ENCODE measurements around the gene KIAA0825.

KIAA0825 gene

DNA sequence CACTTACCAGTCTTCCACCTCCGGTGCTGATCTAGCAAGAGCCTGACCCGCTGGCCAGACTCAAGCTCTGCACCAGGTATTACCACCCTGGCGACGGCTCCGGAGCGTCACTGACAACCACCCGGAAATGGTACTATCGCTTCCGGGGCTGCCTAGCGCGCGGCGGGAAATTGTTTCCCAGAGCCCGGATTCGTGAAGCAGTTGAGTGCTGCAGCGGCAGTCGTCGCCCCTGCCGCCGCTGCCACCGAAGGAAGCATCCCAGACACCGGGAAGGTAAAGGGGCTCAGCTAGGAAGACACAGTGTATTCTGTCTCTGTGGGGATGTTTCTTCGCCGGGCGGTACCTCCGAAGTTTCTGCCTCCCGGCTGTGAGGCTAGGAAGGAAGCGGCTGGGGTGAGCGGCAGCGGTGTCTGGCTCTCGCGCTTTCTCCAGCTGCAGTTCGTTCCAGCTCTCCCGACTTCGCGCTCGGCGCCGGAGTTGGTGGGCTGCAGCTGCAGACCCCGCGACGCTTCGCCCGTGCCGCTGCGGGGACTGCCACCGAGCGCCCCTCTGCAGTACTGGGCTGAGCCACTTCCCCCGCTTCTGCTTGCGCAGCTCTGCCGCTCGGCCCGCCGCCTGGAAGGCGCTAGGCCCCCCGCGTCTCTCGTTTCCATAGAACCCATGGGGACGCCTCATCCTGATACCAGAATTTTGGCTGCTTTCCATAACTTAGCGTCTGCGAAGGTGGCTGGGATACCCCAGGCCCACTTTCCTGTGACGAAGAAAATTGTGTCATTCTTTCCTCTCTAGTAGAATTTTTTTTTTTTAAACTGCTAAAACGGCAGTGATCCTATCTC lies at the start of gene KIAA0825, which contains the start of gene SLF1:
TSS of gene KIAA0825 (minus strand) at position 112 of the 836 bp plus-strand sequence. CDS start 81,478 bp downstream, outside the sequence.
TSS of gene SLF1 (plus strand) at position 177 of the 836 bp plus-strand sequence. CDS start 10,142 bp downstream, outside the sequence.
- in situ Hi-C loops (cut with MboI; ENCODE audit: low sequenced_read_pairs), result no loop called here

- in situ Hi-C loops (cut with MboI; ENCODE audit: low sequenced_read_pairs), result no loop called here
Measured at GRCh38 chr5:94667937-94668336, 49.5 kb upstream of the KIAA0825 start.

DNA sequence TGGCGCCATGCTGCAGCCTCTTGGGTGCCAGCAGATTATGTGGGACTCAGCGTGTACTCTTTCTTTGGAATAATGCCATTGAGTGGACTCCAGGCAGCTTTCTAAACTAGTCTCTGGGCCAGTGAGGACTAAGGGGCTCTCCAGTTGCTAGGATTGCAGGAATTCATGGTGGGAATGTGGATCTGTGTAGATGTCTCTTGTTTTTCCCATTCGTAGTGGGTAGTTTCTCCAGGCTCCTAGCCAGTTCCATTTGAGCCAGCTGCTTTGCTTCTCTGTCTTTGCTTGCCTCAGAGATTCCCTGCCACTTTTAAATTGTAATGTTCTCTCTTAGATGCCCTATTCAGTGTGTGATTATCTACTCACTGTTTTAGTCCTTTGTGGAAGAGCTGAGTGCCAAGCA lies 42.7 kb upstream of the KIAA0825 start:
- in situ Hi-C loops (cut with MboI; ENCODE audit: low sequenced_read_pairs), result no loop called here

- in situ Hi-C loops (cut with MboI; ENCODE audit: low sequenced_read_pairs), result no loop called here
Measured at GRCh38 chr5:94660506-94660905, 42.1 kb upstream of the KIAA0825 start.

DNA sequence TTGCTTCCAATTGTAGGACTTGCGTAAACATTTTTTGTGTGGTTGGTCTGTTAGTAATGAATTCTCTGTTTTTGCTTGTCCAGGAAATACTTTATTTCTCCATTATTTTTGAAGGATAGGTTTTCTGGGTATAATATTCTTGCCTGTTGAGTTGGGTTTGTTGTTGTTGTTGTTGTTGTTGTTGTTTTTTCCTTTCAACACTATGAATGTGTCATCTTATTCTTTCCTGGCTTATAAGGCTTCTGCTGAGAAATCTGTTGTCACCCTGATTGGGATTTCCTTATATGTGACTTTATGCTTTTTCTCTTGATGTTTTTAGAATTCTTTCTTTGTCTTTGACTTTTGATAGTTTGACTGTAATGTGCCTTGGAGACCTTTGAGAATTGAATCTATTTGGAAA lies 39.9 kb upstream of the KIAA0825 start:
- in situ Hi-C loops (cut with MboI; ENCODE audit: low sequenced_read_pairs), result no loop called here

GRCh38 chr5:94649874-94650273 lies 31.5 kb upstream of the KIAA0825 start:
- in situ Hi-C loops (cut with MboI; ENCODE audit: low sequenced_read_pairs), result no loop called here

DNA sequence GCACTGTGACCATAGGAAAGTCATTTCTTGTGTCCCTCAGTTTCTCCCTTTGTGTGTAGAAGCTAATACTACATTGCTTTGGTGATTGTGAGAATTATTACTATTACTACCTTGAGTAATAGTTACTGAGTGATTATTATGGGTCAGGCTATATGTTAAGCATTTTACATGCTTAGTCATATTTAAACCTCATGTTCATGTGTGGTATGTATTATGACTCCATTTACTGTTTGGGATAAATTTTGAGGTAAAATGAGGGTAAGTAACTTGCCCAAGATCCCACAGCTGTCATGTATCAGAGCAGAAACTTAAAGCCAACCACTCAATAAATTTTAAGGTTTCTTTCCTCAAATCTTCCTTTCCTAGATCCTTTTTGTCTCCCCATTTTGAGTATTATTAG lies 28.4 kb upstream of the KIAA0825 start:
- in situ Hi-C loops (cut with MboI; ENCODE audit: low sequenced_read_pairs), result no loop called here

DNA sequence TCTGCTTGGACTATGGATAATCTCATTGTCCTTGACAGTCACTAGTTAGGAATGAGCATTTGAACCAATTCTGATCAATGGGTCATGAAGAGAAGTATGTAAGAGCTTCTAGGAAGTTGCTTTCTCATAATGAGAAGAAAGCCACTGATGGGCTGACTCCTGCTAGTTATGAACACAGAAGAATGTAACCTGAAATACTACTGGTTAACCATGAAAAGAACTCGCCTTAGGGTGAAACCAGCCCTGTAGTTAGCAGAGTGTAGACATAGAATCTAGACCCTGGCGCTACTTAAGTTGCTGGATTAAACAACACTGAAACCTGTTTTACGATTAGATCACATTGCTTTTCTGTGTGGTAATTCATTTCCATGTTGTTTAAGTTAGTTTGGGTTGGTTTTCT lies 26.6 kb upstream of the KIAA0825 start:
- in situ Hi-C loops (cut with MboI; ENCODE audit: low sequenced_read_pairs), result no loop called here

DNA sequence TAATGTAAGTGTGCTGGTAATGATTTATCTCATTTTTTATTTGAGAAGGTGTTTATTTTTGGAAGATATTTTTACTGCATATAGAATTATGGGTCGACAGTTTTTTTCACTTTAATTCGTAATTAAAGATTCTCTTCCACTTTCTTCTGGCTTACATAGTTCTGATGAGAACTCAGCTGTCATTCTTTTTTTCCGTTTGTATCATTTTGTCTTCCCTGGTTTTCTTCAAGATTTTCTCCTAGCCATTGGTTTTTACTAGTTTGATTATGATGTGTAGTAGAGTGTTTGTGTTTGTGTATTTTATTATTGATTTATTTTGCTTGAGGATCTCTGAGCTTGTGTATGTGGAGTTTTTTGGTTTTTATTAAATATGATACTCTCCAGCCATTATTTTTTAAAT lies 21.8 kb upstream of the KIAA0825 start:
- in situ Hi-C loops (cut with MboI; ENCODE audit: low sequenced_read_pairs), result no loop called here

GRCh38 chr5:94632024-94632423 lies 13.6 kb upstream of the KIAA0825 start:
- in situ Hi-C loops (cut with MboI; ENCODE audit: low sequenced_read_pairs), result no loop called here

DNA sequence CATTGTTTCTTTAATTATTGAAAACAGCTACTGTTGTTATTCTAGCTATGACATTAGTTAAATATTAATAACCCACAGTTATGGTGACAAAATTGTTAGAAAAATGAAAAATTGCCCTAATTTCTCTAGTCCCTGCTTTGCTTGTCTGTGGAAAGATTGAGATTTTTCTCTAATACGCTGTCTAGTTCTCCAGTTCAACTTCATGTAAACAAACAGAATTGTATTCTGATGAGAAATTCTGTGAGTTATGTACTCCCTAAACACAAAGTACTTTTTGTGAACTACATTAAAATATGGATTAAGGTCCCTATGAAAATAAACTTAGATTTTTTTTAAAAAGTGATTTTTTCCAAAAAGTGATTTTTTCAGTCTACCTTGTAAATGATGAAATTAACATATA lies 8.8 kb upstream of the KIAA0825 start:
- in situ Hi-C loops (cut with MboI; ENCODE audit: low sequenced_read_pairs), result no loop called here

GRCh38 chr5:94623877-94624276 lies 5.5 kb upstream of the KIAA0825 start:
- in situ Hi-C loops (cut with MboI; ENCODE audit: low sequenced_read_pairs), result no loop called here

GRCh38 chr5:94623011-94623410 lies 4.6 kb upstream of the KIAA0825 start:
- in situ Hi-C loops (cut with MboI; ENCODE audit: low sequenced_read_pairs), result no loop called here

- in situ Hi-C loops (cut with MboI; ENCODE audit: low sequenced_read_pairs), result no loop called here
Measured at GRCh38 chr5:94621763-94622162, 3.4 kb upstream of the KIAA0825 start.

DNA sequence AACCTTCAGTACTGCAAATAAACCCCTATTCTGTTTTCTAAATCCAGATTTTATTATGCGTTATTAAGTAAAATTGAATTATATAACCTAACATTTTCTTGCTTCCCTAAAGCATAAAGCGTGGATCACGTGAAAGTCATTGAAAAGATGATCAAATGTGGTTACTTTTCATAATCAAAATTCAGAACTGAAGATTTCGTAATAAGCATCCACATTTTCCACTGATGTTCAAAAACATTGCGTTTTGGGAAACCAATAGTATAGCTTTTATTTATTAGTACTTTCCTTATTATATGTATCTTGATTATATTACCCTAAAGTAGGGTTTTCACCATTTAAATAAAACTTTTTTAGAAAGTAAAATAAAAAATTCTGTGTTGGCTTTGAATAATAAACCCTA lies 1.9 kb upstream of the KIAA0825 start:
- in situ Hi-C loops (cut with MboI; ENCODE audit: low sequenced_read_pairs), result no loop called here

DNA sequence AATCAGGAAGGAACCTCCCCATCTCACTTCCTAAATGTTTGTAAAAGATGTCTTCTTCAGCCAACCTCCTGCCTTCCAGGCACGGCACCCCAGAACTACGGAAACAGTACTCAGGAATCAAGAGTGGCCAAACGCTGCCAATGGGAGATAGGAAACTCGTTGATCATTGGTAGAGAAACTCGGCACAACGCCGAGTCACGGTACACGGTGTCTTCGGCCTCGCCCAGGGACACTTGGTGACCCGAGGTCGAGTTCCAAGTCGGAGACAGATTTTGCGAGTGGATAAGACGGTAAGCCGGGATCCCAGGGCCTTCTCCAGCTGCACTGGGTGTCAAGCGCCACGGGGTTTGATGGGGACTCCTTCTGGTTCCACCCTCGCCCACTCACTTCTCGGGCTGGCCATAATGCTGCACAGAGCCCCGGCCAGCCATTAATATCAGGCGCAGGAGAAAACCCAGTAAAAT lies 343 bp downstream of the KIAA0825 start:
- in situ Hi-C loops (cut with MboI; ENCODE audit: low sequenced_read_pairs), result no loop called here

GRCh38 chr5:94615862-94616261 lies 2.5 kb downstream of the KIAA0825 start:
- in situ Hi-C loops (cut with MboI; ENCODE audit: low sequenced_read_pairs), result no loop called here

GRCh38 chr5:94614156-94614805 lies 4.1 kb downstream of the KIAA0825 start:
- in situ Hi-C loops (cut with MboI; ENCODE audit: low sequenced_read_pairs), result no loop called here

DNA sequence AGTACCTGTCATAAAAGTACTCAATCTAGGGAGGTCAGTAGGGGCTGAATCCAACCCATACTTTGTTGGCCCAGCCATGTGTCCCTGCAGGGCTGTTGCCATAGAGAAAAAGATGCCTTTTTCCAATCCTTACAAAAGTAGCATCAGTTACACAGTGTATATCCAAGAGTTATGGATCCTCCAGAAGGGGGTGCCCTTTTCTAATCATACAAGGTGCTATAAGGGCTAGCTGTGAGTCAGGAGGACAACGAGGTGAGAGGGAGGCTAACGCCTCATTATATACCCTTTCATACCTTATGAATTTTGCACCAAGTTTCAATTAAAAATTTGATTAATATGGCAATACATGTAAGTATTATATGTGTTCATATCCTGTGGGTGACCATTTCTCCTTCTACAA lies 4.8 kb downstream of the KIAA0825 start:
- in situ Hi-C loops (cut with MboI; ENCODE audit: low sequenced_read_pairs), result no loop called here

DNA sequence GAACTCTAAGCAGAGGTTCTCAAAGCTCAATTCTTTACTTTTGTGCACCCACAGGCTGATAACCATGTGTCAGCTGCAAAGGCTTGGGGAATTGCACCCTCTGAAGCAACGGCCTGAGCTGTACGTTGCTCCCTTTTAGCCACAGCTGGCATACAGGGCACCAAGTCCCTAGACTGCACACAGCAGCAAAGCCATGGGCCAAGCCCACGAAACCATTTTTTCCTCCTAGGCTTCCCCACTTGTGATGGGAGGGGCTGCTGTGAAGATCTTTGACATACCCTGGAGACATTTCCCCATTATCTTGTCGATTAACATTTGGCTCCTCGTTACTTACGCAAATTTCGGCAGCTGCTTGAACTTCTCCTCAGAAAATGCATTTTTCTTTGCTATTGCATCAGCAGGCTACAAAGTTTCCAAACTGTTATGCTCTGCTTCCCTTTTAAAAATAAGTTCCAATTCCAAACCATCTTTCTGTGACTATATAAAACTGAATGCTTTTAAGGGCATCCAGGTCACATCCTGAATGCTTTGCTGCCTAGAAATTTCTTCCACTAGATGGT lies 23.0 kb downstream of the KIAA0825 start:
- in situ Hi-C loops (cut with MboI; ENCODE audit: low sequenced_read_pairs), result no loop called here

- in situ Hi-C loops (cut with MboI; ENCODE audit: low sequenced_read_pairs), result no loop called here
Measured at GRCh38 chr5:94577466-94578245, 40.7 kb downstream of the KIAA0825 start.

Data from hTERT RPE-1 (cell line).